Measurements from ENCODE around the gene PRKAR1B.

The PRKAR1B gene

DNA sequence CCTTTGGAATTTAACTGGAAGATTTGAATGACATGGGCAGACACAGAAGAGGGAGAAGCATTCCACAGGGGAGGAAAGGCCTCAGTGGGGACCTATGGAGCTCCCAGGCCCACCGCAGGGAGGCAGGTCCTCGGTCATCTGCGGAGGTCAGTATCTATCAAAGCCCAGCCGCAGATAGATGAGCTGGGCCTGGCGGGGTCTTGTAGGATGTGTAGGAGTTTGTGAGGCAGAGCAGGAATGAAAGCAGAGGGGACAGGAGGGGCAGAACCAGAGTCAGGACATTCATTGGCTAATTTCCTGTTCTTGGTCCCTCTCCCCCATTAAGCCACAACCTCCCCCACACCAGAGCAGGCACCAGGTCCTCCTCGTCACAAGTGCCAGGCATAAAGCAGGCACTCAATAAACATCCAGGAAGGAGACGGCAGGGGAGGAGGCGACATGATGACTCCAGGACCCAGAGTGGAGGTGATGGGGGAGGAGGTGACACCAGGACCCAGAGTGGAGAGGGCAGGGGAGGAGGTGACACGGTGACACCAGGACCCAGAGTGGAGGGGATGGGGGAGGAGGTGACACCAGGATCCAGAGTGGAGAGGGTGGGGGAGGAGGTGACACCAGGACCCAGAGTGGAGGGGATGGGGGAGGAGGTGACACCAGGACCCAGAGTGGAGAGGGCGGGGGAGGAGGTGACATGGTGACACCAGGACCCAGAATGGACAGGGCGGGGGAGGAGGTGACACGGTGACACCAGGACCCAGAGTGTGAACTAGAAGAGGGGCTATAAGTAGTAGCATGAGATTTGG lies 123.7 kb downstream of the PRKAR1B start:
- DNase-seq (ENCODE audit: low read depth) = no peak

DNA sequence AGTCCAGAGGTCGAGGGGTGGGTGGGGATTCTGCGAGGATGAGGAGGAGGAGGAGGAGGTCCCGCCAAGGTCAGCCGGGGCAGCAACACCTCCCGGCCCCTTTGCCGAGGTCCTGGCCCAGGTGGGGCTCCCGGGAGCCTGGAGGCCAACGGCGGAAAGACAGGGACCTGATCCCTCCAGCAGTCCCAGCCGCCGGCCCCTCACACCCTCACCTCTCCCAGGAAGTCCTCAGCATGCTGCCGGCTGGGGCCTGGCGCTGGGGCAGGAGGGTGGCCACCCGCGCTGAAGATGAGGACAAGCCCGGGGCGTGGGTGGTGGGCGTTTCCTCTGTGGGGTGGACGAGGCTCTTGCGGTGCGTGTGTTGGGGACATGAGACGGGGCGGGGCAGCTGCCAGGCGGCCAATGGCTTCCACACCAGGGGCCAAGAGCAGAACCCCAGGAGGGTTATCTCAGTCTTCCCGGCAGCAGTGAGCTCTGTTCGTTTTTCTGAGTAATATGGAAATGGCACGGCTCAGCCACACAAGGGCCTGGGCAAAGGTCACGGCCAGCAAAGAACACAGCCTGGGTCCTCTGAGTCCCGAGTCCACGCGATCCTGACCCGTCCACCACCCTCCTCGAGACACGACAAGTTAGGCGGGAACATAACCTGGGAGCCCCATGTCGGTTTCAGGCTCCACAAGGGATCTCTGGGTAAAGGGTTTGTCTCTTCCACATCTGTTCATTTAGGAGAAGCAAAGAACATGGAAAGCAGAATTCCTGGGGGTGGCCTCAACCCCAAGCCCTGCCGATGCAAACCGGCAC lies 124.5 kb downstream of the PRKAR1B start:
- DNase-seq (ENCODE audit: low read depth) = no peak

DNA sequence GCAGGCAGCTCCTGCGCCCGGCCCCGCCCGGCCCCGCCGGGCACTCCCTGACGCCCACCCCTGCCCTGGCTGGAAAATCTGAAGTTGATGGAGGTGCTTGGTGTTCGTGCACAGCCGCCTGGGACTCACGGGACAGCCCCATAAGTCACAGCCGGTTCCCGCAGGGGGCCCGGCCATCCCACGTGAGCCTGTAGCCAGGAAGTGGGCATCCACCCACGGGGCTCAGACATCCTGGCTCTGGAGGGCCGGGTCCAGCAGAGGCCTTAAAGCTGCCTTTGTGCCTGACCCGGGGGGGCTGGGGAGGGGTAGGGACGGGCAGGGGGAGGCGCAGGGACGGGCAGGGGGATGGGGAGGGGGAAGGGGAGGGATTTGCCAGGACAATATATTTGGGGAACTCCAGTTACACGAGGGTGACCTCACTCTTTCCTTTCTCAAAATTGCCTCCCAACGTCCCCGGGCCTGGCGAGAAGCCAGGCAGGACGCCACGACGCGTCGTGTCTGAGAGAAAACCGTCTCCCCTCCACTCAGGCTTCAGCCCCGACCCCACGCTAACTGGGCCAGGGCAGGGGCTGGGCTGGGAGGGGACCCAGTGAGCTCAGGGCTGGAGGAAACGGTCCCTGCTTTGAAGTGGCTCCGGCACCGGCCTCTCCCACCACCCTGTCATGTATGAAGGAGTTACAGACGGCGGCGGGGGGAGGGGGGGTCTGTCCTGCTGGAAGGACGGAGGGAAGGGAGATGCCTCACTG lies 125.3 kb downstream of the PRKAR1B start:
- no peak for DNase-seq (ENCODE audit: low read depth)

DNA sequence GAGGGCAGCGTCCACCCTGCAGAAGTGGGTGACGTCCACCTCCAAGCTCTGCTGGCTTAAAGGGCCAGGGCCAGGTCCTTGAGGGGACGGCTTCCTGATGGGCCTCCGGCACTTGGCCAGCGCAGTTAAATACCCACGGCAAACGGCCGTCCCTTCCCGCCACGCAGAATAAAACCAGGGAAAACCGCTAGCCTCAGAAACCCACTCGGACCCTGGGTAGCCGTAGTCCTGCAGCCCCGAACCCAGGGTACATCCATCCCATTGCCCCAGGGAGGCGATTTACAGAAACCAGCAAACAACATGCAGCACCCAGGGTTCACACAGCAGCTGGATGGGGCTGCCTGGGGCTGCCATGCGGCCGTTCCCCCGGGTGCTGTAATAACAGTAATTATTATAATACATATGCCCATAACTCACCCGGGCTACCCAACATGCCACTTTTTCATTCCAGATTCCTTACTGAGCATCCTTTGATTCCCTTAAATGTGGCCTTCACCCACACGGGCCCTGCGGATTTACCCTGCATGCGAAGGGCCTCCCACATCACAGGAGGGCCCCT lies 126.0 kb downstream of the PRKAR1B start:
- DNase-seq (ENCODE audit: low read depth) = no peak

DNA sequence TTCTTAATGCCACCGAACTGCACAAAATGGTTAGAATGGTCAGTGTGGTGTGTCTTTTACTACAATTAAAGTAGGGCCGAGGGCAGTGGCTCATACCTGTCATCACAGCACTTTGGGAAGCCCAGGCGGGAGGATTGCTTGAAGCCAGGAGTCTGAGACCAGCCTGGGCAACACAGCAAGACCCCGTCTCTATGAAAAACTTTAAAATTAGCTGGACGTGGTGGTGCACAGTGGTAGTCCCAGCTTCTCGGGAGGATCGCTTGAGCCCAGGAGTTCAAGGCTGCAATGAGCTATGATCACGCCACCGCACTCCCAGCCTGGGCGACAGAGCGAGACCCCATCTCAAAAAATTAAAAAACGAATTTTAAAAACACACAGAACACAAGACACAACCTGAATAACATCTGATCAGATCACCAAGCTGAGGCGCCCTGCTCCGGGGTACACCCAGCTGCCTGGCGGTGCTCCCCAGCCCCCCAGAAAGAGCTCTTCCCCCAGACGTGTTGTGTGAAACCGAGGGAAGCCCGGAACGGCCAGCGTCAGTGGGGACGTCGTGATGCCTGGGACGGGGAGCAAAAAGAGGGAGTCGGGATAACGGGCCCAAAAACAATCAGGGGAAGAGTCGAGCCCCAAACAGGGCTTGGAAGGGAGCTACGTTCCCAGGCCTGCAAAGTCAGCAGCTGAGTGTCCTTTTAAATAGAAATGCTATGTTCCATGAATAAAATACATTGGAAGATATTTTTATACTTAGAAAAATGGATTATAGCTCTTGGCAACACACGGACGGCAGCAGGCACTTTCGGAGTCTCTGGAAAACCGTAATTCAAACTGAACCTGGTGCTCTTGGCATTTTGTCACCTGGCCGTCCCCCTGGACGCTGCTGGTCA lies 126.7 kb downstream of the PRKAR1B start:
- DNase-seq (ENCODE audit: low read depth) = no peak

DNA sequence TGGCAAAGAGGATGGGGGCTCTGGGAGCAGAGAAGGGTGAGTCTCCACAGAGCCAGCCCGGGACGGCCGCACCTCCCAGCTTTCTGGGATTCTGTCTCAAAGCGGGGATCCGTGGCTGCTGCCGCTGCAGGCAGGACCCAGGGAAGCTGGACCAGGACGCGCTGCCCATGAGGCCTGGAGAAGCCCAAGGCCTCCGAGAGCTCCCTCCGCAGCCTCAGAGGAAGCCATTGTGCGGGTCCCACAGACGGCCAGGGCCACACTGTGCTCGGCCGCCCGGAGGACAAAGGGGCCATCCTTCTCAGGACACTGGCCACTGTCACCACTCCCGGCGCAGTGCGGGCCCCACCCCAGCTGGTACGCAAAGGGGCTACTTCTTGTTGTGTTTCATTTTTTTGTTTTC lies 128.2 kb downstream of the PRKAR1B start:
- no peak for DNase-seq (ENCODE audit: low read depth)

DNA sequence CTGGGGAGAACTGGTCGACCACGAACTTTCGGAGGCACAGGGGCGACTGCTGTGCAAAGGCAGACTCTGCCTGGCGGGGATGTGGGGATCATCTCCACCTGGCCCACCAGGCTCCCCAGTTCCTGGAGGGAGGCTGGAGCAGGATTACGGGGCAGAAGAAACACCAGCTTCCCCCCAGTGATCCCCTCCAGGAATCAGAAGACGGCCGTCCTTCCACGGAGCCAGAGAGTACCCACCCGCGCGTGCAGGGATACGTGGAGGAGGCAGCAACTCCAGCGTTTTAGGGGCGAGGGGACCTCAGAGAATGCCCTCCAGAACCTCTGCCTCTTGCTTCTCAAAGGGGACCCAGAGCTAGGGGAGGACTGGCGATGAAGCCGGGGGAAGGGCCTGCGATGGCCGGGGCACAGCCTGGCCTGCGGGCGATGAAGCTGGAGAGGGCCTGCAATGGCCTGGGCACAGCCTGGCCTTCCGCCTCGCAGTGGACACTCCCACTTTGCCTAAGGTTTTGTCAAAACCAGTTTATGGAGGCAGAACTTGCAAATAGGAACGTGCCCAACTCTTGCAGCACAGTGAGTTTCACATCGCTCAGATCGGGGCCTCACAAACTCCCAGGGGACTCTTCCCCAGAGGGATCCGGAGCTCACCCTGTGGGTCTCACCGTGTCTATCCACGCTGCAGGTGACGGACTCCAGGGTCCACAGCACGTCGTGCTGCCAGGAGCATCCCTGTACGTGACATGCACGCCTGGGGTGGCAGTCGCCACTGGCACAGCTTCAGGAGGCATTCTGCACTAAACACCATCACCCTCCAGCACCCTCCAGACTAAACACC lies 129.5 kb downstream of the PRKAR1B start:
- DNase-seq (ENCODE audit: low read depth) = no peak

DNA sequence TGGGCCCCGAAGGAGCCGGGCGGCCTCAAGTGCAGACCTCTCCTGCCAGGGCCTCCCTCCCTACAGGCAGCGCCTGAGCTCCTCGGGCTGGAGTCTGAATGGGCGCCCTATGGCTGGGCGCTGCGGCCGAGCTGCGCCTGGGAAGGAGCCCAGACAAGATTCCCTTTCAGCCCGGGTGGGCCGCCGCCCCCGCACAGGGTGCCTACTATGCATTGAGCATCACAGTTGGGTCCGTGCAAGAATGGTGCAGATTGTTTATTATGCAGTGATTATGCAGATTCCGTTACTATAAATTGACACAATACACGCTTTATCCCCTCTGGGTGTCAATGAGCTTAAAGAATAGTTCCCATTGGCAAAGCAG lies 130.3 kb downstream of the PRKAR1B start:
- DNase-seq (ENCODE audit: low read depth) = no peak

DNA sequence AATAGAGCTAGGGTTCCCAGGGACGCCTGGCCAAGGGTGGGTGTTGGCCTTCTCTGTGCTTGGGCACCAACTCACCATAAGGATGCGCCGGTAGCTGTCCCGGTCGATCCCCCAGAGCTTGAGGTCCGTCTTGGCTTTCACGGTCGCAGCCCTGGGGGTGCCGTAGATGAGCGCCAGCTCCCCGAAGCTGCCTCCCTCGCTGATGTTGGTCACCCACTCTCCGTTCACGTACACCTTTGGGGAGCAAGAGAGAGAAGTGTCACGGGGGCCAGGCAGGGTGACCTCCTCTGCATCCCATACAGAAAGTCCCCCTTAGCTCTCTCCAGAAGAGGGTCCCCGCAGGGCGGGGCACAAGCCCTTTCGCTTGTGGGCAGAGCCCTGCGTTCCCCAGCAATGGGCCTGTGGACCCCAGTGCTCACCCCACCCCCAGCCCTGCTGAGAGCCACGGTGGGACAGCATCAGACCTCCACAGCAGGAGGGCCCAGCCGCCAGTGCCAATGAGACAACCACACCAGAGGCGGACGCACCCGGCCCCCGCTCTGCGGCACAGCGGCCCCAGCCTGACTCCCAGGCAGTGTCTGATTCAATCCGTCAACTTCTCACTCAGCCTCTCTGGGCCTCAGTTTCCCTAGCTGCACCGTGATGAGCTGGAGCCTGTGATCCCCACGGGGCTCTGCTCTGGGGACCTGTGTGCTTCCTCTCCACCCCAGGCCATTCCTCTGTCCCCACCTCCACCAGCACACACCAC lies 130.8 kb downstream of the PRKAR1B start:
- no peak for DNase-seq (ENCODE audit: low read depth)

DNA sequence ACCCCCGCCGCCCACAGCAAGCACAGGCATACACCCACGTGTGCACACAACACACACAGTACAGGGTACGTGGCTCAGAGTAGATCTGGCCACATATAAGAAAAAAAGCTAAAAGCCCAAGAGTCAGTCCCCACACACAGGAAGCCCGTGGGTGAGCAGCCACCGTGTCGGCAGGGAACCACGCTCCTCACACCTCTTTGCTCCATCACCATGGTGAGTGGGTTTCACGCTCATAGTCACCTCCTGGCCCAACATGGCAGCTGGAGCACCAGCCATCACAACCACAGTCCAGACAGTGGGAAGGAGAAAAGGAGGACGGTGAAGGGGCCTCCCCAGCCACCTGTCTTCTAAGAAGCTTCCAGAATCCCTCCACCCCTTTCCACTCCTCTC lies 131.5 kb downstream of the PRKAR1B start:
- no peak for DNase-seq (ENCODE audit: low read depth)

DNA sequence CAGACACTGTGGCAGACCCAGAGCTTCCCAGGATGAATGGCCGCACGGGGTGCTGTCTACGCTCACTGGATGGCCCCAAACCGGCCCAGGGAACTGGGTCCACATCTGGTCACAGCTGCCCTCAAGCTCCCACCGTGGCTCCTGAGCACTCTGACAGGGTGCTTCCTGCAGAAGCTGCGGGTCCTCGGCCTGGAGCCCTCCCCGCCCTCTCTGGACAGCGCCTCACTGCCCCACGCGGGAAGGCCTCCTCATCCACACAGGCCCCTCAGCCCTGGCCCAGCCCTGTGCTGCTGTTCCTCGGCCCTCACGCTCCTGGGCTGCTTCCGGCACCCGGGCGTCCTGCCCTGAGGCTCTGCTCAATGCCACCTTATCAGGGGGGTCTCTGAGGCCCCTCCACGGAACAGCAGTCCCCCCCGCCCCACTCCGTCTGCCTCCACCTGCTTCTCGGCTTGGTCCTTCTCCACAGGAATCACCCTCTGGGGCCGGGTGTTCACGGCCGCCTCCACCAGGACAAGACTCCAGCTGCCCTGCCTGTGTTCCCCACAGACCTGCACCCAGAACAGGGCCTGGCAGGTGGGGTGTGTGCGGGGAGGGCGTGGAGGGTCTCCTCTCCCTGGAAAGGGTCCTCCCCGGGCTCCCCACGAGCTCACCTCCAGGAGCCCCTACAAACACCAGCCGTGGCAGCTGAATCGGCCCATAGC lies 132.0 kb downstream of the PRKAR1B start:
- no peak for DNase-seq (ENCODE audit: low read depth)

DNA sequence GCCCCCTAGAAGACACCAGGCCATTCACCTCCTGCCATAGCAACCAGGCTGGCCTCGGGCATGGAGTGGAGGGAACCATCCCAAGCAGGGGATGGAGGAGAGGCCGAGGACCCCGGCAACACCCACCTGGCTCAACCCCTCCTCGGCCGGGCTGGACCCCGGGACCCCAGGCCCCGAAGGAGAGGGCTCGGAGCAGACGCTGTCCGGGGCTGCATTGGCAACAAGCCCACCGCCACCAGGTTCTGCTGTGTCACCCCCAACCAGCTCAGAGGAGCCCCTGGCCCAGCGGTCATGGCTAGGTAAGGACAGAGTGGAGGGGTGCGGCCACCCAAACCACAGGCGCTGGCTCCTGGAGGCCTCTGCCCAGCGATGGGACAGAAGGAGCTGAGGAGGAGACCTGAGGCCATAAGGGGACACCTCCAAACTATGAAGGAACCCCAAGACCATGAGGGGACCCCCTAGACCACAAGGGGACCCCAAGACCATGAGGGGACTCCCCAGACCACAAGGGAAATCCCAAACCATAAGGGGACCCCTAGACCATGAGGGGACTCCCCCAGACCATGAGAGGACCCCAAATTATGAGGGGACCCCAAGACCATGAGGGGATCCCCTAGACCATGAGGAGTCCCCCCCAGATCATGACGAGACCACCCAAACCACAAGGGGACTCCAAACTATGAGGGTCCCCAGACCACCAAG lies 132.7 kb downstream of the PRKAR1B start:
- no peak for DNase-seq (ENCODE audit: low read depth)

DNA sequence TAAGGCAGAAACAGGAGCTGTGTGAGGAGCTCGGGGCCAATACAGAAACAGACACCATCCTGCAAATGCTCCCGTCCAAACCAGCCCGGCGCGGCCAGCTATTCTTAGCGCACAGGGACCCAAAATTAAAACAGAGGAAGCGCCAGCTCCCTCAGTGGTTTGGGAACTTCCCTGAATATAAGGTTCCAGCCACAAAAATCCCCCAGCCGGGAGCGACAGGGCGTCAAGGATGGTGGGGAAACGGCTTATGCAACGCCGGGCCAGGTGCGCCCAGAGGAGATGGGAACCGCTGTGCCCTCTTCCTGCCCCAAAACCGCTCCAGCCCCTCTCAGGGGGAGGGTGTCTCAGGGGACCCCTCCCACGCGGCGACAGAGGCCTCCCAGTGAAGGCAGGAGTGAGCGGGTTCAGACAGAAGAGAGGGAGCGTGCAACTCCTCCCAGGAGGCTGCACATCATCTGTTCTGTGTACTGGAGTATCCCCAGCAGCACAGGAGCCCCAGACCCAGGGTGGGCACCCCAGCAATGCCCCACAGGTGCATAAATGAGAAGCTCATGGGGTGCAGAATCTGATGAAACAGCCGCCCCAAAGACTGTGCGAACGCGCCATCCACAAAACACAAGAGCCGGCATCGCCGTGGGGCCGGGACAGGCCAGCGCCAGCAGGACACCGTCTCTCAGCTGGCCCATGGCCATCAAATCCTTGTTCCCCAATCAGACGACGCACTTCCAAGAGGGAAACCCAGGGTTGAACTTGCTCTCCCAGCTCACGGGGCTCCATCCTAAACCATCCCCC lies 133.6 kb downstream of the PRKAR1B start:
- no peak for DNase-seq (ENCODE audit: low read depth)

DNA sequence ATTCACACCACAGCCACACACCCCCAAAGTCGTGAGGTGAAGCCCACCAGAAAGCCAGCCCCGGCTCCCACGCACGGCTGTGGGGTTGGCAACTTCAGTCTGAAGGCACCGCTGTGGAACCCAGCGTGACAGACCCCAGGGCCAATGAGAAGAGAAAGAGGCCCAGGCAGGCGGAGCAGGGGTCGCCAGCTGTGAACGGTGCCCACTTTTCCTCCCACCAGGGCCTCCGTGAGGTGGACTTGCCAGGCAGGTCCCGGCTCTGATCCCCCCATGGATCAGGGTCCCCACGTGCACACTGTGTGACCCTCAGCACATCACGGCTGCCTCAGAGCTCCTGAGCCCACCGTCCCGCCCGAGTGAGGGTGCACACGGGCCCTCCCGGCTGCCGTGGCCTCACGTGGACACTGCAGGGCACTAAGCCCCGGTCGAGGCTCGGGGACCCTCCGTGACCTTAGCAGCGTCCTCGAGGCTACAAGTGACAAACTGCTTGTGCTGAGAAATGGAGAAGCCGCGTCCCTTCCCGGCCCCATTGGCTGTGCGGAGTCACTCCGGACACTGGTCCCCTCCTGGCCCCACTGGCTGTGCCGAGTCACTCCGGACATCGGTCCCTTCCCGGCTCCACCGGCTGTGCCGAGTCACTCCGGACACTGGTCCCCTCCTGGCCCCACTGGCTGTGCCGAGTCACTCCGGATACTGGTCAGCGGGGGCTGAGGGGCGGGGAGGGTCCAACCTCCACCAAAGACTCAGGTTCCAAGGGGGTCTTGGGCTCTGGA lies 135.0 kb downstream of the PRKAR1B start:
- DNase-seq (ENCODE audit: low read depth) = no peak

DNA sequence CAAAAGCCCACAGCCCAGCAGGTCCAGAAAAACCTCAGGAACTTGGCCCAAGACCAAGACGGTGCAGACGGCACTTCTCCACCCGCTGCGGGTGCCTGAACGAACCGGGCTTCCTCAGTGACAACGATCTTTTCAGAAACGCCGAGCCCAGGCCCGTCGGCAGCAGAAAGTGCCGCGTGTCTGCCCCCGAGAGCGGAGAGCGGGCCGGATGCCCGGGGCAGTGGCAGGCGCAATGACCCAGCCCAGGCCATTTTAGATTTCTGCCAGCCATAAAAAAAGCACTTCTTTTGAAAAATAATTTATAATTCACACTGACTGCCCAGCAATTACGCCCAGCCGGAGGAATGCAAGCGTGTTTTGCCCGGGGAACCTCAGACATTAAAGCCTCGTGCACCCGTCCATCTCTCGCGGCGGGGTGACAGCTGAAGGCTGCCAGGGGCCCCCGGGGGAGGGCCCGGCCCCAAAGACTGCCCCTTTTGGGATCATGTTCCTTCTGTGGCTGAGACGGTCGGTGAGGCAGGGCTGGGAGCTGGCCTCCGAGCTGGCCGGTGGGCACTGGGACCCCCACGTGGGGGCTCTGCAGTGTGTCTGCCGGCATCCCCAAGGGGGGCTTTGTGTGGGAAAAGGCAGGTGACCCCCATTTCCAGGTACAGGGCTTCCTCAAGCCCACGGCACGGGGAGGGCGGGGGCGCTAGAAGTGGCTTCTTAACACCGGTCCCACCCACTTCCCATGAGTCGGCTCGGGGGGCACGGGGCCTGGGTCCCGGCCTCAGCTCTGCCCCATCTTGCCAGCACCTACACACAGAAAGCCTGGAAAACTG lies 136.1 kb downstream of the PRKAR1B start:
- no peak for DNase-seq (ENCODE audit: low read depth)

Data from GM04503 (cell line).